GM21423 (cell line): ENCODE results near the gene NTS.
A peak's percentile ranks its signal among the peaks of the same experiment; 100 is the strongest.

Source experiments
- ATAC-seq: cut with Tn5 transposase; IDR thresholded peaks from one replicate; pipeline ENCODE4 v1.9.1; 2021; ENCODE audit warnings: mild to moderate bottlenecking, moderate library complexity; ENCODE audit not compliant: unreplicated experiment

NTS gene, protein sequence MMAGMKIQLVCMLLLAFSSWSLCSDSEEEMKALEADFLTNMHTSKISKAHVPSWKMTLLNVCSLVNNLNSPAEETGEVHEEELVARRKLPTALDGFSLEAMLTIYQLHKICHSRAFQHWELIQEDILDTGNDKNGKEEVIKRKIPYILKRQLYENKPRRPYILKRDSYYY

DNA sequence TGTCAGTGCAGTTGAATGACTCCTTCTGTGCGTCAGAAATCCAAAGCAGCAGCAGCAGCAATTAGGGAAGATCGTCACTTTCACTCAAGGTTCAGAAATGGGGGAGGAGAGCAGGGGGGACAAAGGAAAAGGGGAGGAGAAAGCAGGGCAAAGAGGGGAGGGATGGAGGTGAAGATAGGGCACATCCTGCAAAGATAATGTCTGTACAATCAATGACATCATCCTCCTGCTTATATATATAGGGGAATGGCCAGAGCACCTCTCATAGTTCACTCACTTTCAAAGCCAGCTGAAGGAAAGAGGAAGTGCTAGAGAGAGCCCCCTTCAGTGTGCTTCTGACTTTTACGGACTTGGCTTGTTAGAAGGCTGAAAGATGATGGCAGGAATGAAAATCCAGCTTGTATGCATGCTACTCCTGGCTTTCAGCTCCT, at the start of gene NTS:
NTS (plus strand) TSS at position 265 of the 431 bp plus-strand sequence; CDS start at position 374, 109 bp downstream.
- ATAC-seq, result peak; percentile 84

DNA sequence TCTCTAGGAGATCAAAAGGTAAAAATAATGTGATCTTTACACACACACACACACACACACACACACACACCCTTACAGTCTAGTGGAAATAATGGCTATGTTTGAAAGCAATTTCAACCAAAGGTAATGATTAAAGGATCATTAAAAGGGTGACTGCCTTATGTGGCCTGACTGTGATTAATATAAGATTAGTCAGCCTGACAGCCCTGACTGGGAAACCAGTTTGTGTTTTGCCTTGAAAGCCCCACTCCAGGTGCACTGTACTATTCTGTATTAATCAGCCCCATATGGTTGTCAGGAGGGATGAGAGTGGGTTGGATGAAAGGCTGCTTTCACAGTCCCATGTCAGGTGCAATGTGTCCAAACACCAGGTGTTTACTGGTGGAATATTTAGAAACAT, 48.3 kb upstream of the NTS start:
- no peak for ATAC-seq

DNA sequence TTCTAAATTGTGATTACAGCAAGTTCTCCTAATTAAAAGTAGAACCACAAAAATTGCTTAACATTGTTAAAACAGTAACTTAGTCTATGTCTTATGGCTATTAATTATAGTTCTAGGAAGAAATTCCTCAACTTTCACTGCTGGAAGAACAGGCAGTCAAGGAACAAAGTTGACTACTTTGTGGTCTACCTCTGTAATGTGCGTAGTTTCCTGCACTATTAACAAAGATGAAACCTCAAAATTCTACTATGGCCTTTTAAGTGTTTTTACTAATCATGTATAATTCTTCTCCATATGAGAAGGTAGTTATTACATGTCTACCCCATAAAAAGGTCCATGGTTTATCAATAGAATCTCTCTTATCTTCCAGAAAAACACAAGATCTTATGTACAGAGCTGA, 45.5 kb upstream of the NTS start:
- ATAC-seq, result no peak

DNA sequence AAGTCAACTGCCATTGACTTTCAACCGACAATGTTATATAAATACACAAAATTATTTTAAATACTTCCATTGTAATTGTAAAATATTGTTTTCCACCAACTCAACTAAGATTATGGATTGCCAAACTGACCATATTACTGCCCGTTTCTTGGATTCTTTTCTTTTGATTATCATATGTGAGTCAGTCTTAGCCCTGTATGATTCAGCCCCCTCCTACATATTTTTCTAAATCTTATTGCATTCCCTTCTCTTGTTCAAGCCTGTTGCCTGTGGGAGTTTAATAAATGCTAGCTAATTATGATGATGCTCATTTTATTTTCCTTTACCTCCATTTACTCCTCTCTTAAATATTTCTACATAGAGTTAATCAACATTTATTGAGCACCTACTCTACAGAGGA, 44.7 kb upstream of the NTS start:
- no peak for ATAC-seq

DNA sequence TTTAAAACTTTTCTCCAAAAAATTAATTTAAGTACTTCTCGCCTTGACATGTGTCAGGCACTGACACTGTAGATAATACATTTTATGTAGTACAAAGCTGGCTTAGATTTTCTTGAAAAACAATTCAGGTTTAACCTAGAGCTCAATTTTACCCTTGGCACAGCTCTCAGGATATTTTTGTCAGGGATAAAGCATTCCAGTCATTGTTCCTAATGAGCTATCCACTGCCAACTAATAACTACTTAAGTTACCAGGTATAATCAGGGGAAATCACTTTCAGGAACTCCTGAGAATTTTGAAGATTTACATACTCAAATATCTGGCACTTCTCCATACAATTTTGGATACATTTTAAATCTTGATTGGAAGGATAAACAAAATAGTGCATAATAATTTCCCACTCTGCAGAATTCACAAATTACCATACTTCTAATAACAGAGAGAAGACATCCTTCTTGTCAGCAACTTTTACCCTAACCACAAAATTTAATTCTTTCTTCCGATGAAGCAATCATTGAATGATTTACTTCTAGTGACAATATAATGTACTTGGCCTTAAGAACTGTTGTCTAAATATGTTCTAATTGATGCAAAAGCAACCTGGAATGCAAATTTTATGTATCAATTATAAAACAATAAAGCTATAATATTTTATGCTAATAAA, 42.6 kb upstream of the NTS start:
- no peak for ATAC-seq

DNA sequence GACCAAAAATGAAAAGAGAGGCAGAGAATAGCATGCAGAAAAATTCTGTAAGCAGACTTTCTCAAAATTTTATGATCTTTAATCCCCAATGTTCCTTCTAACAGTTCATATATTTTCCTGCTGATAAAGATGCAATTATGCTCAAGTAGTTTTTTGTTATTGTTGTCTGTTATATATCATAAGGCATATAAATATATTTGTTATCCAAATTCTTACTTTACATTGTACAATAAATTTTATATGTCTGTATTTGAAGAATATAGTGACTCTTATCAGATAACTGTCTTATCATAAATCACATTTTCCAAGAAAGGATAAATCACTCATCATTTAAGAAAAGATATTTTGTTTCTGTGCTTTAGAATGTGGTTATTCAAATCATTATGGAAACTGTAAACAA, 40.5 kb upstream of the NTS start:
- no peak for ATAC-seq

DNA sequence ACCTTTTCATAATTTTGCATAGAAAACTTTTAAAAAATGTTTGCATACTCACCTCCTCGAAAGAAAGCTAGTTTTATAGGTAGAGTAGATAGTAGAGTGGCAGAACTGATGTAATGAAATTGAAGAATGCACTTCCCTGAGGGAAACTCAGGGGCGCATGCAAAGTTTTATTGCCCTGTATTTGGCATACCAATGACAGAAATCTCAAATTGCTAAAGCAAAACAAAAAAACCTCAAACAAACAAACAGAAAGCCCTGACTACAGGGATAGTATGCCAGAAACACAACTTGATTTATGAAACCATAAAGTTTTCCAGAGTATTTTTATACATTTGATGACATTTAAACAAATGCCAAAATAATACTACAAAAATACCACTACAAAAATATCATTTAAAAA, 39.7 kb upstream of the NTS start:
- no peak for ATAC-seq

DNA sequence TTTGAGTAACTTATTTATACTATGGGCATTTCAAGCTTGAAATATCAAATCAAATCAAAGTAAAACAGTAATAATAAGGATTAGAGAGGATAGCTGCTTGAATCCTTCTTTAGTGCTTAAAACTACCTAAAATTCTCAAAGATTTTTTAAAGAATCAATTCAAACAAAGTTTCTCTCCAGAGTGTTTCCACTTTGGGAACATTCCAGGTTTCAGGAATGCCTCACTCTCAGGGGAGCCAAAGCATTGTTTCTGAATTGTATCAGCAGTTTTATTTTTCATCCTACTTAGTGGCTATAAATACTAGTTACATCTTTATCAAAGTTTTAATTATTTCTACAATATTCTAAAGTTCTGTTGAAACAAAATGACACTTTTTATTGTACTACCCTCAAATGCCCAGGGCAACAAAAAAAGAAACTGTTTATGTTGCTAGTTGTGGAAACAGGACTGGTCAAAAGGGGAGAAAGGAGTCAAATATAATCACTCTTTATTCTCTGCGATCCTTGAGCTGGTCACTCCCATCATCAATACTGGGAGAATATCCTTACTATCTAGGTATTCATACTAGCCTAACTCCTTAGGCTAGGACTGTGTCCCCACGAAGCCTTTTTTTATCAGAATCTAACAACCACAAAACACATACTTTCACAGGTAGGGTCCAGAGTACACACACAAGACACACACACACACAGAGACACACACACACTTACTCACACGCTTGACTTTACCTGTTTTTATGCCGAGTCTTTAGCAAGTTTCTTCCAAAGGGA, 38.5 kb upstream of the NTS start:
- no peak for ATAC-seq

DNA sequence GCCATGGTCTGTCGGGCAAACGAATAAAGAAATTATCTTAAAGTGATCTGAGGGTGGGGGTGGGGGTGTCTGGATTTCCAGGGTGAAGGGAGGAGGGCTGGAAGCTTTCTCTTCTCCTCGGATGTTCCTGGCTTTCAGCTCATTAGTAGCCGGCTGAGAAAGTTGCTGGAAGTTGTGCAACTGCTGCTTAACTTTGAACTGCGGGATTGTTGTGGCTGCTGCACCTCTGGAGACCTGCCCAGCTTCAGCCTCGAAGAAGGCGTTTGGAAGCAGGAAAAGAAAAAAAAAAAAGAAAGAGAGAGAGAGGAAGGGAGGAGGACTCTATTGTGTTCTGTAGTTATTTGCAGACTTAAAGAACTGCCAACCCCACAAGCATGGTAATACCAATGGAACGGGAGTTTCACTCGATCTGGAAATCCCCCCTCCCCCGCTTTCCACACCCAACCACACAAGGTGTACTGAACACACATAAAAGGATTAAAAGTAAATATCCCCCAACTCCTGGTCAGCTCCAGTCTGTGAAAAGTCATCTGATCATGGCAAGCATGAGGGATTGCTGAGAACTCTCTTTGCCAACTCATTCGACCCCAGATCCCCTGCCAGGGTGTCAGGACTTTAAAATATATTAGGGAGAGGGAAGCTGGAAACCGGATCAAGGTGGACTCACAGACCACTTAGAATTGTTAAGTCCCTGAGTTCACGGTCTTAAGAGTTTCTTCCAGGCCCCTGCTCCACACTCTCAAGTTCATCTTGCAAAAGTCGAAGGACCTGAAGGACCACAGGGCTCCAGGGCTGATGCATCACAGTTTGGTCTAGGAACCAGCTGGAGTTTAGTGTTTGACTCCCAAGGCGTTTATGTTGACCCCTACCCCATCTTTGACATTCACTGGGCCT, 37.7 kb upstream of the NTS start, which contains the start of gene RASSF9:
RASSF9 (minus strand) TSS at position 213 of the 894 bp plus-strand sequence; CDS start at position 5, 208 bp downstream.
- ATAC-seq, result no peak

DNA sequence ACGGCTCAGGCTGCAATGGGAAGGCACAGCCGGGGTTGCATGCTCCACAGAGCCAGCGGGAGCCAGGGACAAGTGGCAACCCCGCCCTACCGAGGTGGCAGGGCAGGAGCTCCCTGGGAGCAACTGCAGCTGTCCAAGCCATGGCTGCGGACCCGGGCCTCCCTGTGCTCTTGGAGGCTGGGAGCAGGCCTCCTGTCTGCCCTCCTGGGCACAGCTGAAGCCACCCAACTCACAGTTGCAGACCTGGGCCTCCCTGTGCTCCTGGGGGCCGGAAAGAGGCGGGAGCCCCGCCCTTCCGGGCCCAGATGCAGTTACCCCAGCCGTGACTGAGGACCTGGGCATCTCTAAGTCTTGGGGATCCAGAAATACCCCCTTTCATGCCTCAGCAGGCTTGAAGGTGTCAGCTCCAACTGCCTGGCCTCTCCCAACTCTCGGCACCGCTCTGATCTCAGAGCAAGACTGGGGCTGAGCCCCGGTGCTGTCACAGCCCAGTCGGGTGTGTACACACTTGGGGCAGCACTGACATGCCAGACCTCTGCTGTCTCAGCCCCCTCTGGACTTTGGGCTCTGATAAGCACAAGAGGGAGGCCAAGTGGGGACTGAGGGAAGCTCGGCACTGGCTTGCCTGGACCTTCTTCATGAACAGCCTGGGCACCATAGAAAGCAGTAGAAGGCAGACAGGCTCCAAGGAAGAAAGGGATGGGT, 30.3 kb upstream of the NTS start:
- no peak for ATAC-seq

DNA sequence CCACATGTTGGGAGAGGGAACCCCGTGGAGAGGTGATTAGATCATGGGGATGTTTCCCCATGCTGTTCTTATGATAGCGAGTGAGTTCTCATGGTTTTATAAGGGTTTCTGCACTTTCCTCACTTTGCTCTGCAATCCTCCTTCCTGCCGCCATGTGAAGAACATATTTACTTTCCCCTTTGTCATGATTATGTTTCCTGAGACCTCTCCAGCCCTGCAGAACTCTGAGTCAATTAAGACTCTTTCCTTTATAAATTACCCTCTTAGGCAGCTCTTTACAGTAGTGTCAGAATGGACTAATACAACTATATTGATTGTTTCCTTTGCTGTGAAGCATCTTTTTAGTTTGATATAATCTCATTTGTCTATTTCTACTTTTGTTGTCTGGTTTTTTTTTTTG, 24.8 kb upstream of the NTS start:
- ATAC-seq, result no peak

DNA sequence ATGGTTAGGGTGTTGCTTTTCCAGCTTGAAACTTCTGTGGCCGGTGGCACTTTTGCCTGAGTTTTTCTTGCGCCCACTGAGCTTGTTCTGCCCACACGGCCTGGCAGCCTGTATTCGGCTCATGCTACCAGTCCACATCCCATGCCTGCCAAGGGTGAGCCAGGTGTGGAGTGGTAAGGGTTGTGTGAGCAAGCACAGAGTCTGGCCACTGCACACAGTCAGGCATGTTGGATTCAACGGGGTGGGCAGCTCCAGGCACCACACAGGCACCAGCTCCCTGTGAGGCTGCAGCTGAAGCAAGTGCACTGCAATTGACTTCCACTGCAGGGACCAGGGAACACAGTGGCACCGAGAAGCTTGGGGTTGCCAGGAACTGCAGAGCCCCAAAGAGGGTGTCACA, 18.8 kb upstream of the NTS start:
- ATAC-seq, result no peak

DNA sequence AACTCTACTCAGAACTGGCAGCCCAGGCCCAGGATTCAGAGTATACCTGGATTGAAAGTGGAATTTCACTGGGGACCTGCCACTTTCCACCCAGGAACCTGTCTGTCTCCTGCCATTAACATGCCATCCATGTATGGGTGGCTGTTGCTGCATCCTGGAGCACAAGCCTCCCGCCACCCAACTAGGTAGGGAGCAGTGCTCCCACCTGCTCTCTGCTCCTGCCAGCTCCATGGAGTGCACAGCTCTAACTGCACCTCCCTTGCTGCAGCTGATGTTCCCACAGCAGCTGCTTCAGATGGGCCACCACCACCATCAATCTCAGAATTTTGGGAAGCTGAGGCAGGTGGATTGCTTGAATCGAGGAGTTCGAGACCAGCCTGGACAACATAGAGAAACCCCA, 17.1 kb upstream of the NTS start:
- ATAC-seq, result no peak

DNA sequence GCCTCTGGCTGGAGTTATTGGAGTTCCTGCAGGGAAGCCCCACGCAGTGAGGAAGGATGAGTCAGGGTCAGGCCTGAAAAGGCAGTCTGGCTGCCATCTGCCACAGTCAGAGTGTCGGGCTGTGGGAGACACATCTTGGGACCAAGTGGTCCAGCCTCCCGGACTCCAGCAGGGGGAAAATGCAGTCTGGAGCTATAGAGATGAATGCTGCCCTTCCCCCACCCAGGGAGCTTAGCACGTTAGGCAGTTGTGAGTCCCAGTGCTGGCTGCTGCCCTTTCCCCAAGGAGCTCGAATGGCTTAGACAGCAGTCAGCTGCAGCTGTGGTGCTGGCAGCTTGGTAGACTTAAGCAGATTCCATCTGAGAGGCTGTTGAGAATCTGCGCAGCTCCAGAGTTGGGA, 8.2 kb upstream of the NTS start:
- ATAC-seq, result no peak

DNA sequence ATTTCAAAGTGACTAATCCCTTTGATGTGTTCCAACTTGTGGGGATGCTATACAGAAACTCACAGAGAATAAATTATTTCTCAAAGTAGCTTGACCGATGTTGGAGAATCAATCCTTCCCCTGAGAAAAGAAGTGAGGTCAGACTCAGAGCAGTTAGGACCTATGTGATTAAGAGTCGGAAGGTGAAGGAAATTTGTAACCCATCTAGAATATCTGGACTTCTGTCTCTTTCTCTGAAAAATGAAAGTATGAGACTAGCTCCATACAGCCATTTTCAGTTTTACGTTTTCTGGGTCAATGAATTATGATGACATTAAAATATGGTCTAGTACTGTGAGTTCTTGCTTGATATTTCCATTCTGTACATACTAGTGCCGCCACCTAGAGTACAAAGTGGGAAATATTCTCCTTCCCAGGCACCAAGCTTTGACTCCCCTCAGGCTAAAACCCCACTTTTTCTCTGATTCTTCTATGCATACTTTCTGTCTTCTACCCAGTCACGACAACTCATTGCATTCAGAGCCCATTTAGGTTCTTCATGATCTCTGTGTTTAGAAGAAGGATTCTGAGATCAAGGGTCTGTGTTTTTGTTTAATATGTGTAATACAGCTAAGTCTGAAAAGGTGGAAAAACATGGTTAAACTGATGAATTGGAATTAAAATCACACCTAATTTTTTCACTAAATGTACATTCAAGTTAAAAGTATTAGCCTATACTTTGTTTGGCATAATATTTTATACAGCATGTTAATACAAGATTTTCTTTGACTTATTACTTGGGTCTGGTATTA, 6.9 kb upstream of the NTS start:
- peak; percentile 99 for ATAC-seq

DNA sequence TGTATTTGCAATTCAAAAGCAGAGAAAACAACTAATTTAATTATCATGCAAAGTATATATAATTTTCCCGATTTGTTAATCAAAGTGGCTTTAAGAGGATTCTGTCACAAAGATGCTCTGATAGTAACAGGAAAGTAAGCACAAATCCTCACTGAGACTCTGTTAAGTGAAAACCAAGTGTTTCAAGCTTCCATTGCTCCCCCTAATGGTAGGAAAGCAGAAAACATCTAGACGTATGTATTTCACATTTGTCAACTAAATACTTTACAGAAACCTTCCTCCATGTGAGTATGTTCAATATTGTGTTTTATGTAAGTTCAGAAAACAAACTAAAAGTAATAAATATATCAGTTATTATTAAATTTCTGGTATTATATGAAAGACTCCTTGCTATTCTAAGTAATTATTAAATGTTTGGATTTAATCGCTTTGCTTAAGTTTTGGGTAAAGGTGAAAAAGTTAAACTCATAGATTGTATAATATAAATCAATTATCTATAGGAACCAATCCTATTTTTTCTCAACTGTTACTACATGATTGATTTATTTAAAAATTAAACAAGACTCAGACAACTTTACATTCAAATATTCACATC, 1.5 kb upstream of the NTS start:
- ATAC-seq, result peak; percentile 74

DNA sequence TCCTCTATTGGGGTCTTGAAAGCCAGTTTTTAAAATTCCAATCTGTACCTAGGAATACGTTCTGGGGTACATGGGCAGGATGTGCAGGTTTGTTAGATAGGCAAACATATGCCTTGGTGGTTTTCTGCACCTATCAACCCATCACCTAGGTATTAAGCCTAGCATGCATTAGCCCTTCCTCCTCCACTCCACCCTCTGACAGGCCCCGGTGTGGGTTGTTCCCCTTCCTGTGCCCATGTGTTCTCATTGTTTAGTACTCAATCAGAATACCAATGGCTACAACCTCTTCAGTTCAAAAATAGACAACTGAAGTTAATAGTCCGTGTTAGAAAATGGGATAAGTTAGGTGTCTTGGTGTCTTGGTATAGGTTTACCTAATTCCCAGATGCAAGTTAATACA, 3.4 kb downstream of the NTS start:
- no peak for ATAC-seq

DNA sequence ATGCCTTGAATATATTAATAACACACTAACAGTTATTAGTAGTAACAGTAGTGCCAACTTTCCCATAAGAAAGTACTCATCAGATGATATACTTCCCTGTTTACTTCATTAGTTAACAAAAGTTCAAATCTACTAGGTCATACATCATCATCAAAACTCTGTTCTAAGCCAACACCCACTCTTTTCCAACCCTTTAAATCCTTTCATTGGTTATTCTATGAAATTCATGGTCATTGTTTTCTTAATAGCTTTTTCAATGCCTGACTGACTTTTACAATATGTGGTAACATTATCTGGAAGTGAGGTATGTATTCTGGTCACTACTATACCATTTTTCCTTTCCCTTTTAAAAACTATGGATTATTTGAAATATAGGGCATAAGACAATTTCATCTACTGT, 9.7 kb downstream of the NTS start:
- ATAC-seq, result no peak

DNA sequence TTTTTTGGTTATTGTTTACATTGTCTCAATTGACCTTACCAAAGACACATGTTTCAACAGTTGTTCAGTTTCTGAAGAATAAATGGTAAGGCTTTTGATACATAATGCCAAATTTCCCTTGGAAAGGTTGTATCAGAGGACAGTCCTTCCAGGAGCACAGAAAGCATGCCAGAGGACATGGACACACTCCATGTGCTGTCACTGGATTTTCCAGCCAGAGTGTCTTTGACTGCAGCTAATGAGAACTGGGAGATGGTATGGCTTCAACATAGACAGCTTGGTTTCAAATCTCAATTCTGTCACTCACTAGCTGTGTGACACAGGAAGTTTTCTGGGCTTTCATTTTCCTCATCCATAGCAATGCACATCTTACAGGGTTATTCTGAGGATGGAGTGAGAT, 20.6 kb downstream of the NTS start:
- no peak for ATAC-seq
